ENCODE measurements around the gene NLRP13.
"Not testable (repeated sequence)": the region's sequence is repeated elsewhere in the genome, so short reads cannot be mapped to it uniquely, and the experiment has no call there.

DNA sequence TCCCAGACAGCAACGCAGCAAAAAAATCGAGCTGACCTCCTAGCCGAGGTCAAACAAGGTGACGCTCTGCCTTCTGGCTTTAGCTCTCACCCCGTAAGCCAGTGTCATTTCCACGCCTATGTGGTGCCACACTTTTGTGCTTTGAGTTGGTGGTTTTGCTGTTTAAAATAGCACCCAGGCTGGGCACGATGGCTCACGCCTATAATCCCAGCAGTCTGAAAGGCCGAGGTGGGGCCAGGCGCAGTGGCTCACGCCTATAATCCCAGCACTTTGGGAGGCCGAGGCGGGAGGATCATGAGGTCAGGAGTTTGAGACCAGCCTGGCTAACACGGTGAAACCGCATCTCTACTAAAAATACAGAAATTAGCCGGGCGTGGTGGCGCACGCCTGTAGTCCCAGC, 18.4 kb upstream of the NLRP13 start:
- TF ChIP-seq, protein P1, sequence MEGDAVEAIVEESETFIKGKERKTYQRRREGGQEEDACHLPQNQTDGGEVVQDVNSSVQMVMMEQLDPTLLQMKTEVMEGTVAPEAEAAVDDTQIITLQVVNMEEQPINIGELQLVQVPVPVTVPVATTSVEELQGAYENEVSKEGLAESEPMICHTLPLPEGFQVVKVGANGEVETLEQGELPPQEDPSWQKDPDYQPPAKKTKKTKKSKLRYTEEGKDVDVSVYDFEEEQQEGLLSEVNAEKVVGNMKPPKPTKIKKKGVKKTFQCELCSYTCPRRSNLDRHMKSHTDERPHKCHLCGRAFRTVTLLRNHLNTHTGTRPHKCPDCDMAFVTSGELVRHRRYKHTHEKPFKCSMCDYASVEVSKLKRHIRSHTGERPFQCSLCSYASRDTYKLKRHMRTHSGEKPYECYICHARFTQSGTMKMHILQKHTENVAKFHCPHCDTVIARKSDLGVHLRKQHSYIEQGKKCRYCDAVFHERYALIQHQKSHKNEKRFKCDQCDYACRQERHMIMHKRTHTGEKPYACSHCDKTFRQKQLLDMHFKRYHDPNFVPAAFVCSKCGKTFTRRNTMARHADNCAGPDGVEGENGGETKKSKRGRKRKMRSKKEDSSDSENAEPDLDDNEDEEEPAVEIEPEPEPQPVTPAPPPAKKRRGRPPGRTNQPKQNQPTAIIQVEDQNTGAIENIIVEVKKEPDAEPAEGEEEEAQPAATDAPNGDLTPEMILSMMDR (IDR thresholded peaks at IDR 0.05): not testable (repeated sequence)
- TF ChIP-seq POLR2AphosphoS5 (IDR thresholded peaks at IDR 0.05; ENCODE audit: insufficient read depth in 1 of 2, low read depth in 1 of 2): not testable (repeated sequence)

All from vagina (tissue), 2 donors.